NCI-H1436 (cell line): ENCODE measurements around the gene EFCAB3.
"Not testable (repeated sequence)": the region's sequence is repeated elsewhere in the genome, so short reads cannot be mapped to it uniquely, and the experiment has no call there.

Experiments used
- DNase-seq: peaks from one replicate; lab custom pipeline; 2025; lab: John Stamatoyannopoulos, UW

EFCAB3 gene

DNA sequence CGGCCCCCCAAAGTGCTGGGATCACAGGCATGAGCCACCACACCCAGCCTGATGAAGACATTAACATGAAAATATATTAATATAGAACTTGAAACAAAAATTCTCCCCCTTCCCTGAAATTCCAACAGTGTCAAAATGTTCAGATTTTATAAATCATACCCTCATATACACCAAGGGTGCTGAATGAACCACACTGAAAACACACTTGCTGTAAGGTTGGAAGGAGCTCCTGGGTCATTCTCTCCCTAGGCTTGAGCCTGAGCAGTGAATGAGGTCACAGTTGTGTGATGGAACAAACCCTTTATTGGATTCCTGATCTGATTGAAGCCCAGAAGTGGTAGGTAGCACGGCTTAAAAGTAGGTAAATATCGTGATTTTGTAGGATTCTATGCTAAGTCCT, at the start of gene EFCAB3:
Gene EFCAB3, plus strand, starts transcription at position 301 of the 400 bp plus-strand sequence. CDS start 2,427 bp downstream, outside the sequence.
- DNase-seq = no peak

- DNase-seq = no peak
Observed at GRCh38 chr17:62336527-62336926, 43.8 kb upstream of the EFCAB3 start.

GRCh38 chr17:62343764-62344270, 36.5 kb upstream of the EFCAB3 start:
- DNase-seq = no peak

DNA sequence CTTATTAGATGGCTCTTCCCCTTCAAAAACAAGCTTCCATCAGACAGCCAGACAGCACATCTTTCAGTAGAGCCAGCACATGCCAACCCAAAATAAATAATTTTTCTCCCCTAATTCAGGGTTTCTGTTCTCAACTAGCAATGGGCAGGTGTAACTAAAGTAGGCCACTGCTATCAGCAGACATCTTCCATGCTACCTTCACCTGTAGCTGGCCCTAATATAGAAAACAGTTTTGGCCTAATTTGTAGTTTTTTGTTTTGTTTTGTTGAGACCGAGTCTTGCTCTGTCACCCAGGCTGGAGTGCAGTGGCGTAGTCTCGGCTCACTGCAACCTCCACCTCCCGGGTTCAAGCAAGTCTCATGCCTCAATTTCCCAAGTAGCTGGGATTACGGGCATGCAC, 29.2 kb upstream of the EFCAB3 start:
- DNase-seq = no peak

GRCh38 chr17:62366191-62366590, 14.2 kb upstream of the EFCAB3 start:
- DNase-seq = no peak

DNA sequence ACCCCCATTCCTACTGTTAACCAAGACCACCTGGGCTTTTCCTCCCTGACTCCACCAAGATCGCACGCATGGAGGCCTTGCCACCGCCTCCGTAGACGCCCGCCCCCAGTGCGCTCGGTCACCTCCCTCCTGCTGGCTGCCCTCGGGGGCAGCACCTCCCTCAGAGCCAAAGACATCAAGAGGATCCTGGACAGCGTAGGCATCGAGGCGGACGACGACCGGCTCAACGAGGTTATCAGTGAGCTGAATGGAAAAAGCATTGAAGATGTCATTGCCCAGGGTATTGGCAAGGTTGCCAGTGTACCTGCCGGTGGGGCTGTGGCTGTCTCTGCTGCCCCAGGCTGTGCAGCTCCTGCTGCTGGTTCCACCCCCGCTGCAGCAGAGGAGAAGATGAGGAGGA, 1.2 kb downstream of the EFCAB3 start:
- DNase-seq = no peak

DNA sequence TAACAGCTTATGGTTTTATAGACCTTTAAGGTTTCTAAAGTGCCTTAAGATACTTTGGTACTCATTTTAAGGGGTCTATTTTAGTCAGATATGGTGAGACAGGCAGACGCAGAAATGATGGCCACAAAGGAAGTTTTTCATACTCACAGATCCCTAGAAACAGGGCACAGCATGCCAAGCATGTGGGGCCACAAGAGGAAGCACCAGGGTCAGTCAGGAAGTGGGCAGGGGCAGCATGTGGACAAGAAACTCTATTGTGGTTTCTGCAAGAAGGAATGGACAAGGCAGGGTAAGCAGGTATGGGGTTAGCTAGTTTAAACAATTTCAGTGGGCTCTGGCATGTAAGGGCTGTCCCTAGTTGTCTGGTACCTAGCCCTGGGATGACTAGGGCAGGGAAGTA, 8.5 kb downstream of the EFCAB3 start:
- DNase-seq = no peak

DNA sequence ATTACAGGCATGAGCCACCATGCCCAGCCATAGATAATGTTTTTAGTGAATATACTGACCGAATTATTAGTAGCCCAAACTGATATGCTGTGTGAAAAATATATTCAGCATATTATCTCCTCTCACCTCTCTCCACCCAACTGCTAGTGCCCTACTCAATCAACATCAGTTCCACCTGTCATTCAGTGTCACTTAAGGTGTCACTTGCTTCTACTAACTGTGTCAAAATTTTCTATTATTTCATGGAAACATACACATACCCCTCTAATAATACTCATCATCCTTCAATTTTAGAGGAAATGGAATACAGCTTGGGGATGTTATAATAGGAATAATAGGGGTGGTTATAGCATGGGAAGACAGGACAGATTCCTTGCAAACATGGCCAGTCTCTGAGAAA, 12.6 kb downstream of the EFCAB3 start:
- DNase-seq = no peak

GRCh38 chr17:62398891-62399290, 18.5 kb downstream of the EFCAB3 start:
- no peak for DNase-seq

- DNase-seq = no peak
Observed at GRCh38 chr17:62405451-62405850, 25.1 kb downstream of the EFCAB3 start.

DNA sequence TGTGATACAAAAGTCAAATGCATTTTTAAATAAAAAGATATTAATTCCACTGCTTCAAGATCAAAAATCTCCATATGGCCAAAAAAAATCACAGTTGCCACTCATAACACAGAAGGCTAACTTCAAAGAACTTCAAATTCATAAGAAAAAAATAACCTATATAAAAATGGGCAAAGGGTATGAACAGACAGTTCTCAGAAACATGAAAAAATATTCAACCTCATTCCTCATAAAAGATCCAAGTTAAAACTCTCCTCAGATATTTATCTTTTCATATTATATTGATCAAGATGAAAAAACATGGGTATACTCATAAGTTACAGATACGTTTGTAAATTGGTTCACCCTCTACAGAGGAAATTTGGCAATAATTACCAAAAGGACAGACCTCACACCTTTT, 32.7 kb downstream of the EFCAB3 start:
- not testable (repeated sequence) for DNase-seq

DNA sequence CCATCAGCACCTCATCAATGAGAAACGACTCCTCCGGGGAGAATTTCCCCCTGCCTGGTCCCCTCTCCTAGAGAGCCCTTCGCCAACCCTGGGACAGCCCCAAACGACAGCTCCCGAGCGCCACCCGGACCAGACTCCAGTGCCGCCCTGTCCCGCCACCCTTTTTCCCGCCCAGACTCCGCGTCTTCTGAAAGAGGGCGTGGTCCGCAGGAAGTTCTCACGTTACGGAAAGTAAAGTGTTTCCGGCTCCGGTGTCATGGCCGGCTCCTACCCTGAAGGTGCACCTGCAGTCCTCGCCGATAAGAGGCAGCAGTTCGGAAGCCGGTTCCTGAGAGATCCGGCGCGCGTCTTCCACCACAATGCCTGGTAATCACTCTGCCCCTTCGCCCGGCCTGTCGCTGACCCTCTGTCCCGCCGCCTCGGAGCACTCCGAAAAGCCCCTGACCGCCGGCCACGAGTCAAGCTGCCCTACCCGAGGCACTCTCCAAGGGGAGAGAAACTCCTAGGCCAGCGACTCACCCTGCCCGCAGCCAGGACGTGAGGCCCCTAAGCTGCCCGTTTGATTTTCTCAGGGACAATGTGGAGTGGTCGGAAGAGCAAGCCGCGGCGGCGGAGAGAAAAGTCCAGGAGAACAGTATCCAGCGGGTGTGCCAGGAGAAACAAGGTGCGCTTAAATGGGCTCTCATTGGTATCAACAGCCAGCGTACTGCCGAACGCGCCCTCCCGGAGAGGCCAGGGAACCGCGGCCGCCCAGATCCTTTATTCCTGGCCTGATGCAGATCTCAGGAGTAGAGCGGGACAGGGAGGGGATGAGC, 43.5 kb downstream of the EFCAB3 start, which contains the start of gene METTL2A:
Gene METTL2A, plus strand, starts transcription at position 251 of the 815 bp plus-strand sequence. Its CDS starts 6 bp downstream, at position 257.
- peak; percentile 95 for DNase-seq

DNA sequence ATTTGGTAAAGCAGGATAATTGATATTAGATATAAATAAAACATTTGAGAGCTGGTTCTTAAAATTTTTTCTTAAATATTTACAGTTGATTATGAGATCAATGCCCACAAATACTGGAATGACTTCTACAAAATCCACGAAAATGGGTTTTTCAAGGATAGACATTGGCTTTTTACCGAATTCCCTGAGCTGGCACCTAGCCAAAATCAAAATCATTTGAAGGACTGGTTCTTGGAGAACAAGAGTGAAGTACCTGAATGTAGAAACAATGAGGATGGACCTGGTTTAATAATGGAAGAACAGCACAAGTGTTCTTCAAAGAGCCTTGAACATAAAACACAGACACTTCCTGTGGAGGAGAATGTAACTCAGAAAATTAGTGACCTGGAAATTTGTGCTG, 45.9 kb downstream of the EFCAB3 start:
- DNase-seq = not testable (repeated sequence)

DNA sequence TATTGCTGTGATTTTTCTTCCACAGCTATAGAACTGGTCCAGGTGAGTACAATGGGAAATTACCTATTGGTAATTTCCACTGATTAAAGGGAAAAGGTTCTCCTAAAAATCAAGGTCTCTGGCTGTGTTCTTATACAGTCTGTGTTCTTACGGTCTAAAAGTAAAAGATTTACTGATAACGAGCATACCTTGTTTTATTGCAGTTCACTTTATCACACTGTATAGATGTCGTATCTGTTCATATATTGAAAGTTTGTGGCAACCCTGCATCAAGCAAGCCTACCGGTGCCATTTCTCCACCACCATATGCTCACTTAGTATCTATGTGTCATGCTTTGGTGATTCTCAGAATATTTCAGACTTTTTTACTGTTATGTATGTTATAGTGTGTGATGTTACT, 54.9 kb downstream of the EFCAB3 start:
- not testable (repeated sequence) for DNase-seq

DNA sequence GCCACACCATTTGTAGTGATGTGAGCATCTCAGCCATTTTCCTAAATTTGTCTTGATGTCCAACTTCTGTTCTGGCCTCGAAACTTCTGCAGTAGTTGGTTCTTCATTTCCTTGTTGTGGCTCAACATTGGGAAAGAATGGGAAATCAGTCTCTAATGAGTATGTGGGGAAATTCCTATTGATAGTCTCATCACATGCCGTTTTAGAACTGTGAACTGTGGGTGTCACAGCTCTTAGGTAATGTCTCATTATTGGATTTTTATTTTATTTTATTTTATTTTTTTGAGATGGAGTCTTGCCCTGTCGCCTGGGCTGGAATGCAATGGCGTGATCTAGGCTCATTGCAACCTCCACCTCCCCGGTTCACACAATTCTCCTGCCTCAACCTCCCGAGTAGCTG, 60.8 kb downstream of the EFCAB3 start:
- not testable (repeated sequence) for DNase-seq

DNA sequence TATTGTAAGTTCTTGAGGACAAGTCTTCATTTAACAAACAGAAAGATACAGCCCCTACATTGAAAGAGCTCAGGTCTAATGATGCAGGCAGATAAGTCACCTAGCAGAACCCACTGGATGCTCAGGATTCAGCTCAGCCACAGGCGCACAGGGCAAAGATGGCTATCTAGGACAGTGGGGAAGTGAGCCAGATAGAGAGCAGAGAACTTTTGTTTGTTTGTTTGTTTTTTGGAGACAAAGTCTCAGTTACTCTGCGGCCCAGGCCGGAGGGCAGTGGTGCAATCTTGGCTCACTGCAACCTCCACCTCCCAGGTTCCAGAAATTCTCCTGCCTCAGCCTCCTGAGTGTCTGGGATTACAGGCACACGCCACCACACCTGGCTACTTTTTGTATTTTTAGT, 63.7 kb downstream of the EFCAB3 start:
- DNase-seq = no peak

- not testable (repeated sequence) for DNase-seq
Observed at GRCh38 chr17:62445791-62446190, 65.4 kb downstream of the EFCAB3 start.

- not testable (repeated sequence) for DNase-seq
Observed at GRCh38 chr17:62452195-62452594, 71.8 kb downstream of the EFCAB3 start.

DNA sequence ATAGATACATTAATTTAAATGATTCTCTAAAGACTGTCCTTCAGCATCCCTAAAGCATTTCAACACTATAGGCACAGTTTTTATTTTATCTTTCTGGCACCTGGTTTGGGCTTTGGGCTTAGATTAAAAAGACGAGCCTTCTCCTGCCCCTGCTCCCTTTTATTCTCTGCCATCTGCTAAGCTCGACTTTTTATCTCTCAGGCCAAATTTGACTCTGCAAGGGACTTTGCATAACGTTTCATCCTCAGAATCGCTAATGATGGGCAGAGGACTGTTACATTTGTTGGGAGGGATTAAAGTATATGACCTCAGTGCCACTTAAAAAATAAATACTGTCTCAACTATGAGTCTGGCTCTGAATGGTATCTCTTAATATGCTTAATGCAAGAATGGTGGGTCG, 72.7 kb downstream of the EFCAB3 start:
- not testable (repeated sequence) for DNase-seq

DNA sequence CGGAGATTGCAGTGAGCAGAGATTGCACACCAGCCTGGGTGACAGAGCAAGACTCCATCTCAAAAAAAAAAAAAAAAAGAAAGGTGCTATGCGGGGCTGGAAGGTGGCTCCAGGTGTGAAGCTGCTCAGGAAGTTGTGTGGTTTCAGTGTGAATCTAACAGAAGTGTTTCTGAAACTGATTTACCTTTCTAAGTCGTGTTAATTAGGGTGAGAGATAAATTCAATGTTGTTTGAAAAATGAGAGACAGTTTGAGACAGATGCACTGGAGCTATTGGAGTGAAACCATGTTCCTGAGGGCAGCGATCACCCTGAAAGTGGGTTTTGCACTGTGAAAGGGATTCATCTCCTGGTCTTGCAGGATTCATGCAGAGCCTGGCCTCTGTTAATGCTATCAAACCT, 73.3 kb downstream of the EFCAB3 start:
- not testable (repeated sequence) for DNase-seq

GRCh38 chr17:62454111-62454510, 73.8 kb downstream of the EFCAB3 start:
- not testable (repeated sequence) for DNase-seq

GRCh38 chr17:62456016-62456415, 75.7 kb downstream of the EFCAB3 start:
- DNase-seq = no peak

DNA sequence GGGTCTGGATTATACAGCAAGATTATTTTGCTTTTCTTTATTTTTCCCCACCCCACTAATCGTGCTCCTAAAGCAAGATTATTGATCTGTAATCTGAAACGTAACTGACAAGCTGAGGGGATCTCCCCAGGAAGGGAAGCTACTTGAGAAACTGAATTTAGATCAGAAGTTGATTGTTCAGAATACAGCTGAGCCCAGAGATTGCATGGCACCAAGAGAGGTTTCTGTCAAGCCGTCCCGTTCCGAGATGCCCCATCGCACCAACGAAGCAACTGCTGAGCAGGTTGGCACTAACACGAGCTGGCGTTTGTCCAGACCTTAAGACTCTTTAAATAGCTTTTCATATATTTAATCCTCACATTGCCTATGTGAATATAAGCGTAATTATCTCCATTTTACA, 78.1 kb downstream of the EFCAB3 start:
- not testable (repeated sequence) for DNase-seq

GRCh38 chr17:62464422-62464821, 84.1 kb downstream of the EFCAB3 start:
- not testable (repeated sequence) for DNase-seq
